D721Med (cell line): Measurements from ENCODE around the gene ACTN4.

Experiments used
- DNase-seq: peaks from one replicate; pipeline ENCODE4 v3.0.0; 2011; ENCODE audit warnings: low spot score; ENCODE audit not compliant: insufficient read length
- FAIRE-seq: peaks from 2 replicates; lab custom pipeline; 2011; peaks lifted over from hg19 to GRCh38; lab: Jason Lieb, UNC
- TF ChIP-seq, protein P1 (sequence below): IDR thresholded peaks from 2 replicates; pipeline ENCODE4 v1.5.1; 2012; ENCODE audit warnings: mild to moderate bottlenecking, control low read depth; ENCODE audit not compliant: insufficient read depth; ENCODE audit errors: missing control alignments

Gene ACTN4

DNA sequence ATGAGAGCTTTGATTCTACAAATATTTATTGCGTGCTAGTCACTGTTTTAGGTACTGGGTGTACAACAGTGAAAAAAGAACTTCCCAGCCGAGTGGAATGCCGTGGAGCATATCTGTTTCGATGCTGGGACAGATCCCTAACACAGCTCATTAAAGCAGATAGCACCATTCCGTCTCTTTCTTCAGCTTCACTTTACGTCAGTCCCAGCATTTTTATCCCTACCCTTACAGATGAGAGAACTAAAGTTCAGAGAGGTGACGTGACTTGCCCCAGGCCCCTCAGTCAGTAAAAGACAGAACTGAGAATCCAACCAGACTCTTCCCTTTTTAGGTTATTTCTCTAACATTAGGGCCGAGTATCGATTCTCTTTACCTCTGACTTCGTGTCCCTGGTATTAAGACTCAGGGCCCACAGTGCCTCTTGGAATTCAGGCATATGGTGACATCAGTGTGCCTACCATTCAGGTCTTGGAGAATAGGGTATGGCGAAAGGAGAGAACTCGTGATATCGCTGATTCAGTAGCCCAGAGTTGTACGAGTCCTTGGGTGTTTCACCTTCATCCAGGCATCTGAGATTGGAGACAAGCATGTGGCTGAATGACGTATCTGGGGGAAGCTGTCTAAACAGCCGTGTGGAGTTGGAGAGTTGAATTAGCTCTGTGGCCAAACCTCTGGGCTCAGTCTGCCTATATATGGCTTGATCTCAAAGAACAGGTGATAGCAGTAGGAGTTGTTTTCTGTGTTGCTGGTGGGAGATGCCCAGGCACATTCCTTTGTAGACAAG, 27.1 kb downstream of the ACTN4 start:
- FAIRE-seq = no peak
- TF ChIP-seq, protein P1, sequence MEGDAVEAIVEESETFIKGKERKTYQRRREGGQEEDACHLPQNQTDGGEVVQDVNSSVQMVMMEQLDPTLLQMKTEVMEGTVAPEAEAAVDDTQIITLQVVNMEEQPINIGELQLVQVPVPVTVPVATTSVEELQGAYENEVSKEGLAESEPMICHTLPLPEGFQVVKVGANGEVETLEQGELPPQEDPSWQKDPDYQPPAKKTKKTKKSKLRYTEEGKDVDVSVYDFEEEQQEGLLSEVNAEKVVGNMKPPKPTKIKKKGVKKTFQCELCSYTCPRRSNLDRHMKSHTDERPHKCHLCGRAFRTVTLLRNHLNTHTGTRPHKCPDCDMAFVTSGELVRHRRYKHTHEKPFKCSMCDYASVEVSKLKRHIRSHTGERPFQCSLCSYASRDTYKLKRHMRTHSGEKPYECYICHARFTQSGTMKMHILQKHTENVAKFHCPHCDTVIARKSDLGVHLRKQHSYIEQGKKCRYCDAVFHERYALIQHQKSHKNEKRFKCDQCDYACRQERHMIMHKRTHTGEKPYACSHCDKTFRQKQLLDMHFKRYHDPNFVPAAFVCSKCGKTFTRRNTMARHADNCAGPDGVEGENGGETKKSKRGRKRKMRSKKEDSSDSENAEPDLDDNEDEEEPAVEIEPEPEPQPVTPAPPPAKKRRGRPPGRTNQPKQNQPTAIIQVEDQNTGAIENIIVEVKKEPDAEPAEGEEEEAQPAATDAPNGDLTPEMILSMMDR = no peak
- no peak for DNase-seq

DNA sequence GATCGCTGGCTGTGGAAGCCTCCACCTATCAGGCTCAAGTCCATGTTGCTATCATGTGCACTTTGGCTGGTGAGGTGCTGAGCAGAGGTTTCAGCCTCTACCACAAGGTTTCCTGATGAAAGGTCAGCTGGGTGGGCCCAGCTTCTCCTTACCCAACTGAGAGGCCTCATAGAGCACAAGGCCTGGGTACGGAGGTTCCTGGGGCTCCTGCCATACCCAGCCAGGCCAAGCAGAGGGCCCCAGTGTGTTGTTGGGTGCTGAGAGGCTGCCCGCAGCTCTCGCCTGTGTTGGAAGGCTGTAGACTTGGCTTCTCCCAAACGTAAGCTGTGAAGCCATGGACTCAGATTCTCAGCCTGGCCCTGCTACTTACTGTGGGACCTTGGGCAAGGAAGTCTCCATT, 28.2 kb downstream of the ACTN4 start:
- FAIRE-seq (no peak), DNase-seq (no peak)
- TF ChIP-seq, protein P1 = no peak

DNA sequence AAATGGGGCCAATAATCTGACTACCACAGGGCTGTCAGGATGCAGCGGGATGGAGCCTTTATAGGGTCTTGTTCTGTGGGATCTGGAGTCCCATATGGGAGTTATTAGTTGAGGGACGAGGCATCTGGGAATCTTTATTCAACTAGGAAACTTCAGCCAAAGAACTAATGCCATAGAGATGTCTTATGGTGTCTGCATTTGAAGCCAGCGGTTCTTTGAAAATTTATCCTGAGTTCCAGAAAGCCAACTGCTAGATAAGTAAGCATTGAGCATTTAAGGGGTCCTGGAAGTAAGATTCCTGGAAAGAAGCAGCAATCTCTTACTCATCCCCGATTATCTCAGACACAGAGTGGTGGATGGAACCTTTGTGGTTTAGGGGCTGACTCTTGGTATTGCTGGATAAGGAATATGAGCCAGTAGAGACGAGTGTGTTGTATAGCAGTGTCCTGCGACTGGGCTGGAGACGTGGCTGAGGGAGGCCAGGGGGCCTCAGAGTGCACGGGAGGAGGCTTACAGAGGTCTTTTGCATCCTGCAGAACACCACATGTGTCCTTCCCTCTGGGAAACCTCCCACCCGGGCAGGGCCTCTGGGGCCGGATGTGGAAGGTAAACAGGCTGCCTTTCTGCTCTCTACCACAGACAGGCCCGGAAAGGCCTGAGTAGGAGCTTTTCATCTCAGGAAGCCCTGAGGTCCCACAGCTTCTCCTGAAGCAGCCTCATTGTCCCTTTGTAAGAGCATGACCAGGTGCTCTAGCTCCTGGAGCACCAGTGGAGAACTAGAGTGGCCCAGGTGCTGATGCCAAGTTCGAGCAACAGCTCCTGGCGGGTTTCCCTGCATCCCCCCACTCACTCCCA, 28.8 kb downstream of the ACTN4 start:
- TF ChIP-seq, protein P1 = no peak
- DNase-seq (no peak), FAIRE-seq (no peak)

DNA sequence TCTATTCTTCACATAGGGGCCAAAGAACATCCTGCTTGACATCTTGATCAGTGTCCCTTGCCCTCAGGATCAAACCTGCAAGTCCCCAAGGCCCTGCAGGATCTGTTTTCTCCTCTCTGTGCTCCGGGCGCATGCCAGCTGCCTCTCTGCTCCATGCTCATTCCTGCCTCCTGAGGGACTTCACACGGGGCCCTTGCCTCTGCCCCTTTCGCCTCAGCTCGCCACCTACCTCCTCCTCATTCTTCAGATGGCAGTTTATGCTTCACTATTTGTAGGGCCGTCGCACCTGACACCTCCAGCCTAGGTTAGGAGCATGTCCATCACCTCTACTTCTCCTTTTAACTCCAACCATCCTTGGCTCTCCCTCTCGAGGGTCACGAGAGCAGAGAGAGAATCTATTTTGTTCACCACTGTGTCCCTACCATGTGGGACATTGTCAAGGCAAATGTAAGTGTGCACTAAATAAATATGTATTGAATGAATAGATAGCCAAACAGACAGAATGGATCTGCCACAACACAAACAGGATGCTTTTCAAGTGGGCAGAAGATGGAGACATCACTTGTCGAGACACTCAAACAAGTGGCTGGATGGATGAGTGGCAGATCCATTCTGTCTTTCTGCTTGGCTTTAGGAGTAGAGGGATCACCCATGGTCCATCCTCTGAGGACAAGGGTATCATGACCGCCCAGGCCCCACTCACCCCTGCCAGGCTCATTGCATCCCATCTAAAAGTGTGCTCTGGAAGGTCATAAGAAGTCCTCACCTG, 29.6 kb downstream of the ACTN4 start:
- TF ChIP-seq, protein P1 = no peak

DNA sequence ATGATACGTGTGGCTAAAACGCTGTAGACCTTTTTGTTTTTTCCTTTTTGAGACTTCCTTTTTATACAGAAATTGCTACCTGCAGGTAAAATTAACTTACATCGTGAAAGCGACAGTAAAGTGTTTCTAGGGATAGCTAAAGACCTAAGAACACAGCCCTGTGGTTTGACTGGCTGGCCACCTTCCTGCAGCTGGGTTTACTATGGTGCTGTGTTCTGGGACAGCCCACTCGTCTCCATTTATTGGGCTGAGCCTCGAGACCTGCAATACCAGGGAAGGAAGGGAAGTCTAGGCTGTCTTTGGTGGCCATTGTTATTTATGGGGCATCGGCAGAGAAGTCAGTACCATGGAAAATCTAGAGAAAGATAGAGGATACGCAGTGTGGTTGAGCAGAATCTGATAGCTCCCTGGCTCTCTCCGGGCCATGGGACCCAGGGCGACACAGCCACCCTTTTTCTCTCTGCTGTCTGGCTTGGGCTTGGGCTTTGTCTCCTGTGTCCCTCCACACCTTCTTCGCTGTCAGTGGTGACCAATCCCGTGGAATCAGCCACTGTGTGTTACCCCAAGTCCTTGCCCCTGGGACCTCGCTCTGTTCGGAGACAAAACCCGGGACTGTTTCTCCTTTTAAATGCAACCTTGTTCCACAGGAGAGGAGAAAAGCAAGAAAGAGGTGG, 30.9 kb downstream of the ACTN4 start:
- no peak for FAIRE-seq

More for the DNA sequence above, 29.6 kb downstream of the ACTN4 start:
- no peak for FAIRE-seq
- no peak for DNase-seq

DNA sequence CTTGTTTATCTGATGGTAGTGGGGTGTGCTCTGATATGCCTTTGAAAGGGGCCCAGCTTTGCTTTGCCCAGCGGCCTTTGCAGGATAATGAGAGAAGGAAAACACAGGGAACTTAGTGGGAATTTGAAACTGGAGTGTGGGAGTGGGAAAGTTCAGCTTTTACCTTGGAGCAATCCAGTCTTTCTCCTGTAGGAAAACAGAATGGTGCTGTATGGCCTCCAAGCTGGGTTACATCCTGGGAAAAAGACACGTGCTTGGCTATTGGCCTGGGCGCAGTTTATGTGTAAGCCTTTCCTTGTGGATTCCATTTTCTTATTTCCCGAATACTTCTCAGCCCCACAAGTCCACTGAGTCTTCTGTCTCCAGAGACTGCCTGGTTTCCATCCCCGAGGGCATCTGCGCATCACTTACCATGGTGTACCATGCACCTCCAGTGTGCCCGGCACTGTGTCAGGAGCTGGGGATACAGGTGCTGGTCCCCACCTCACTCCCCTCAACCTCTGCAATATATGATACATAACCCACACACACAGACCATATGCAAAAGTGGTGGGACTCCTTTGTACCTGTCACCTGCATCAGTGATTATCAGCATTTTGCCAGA, 31.5 kb downstream of the ACTN4 start:
- DNase-seq (no peak), FAIRE-seq (no peak)
- TF ChIP-seq, protein P1 = no peak

More for the DNA sequence above, 30.9 kb downstream of the ACTN4 start:
- no peak for DNase-seq
- TF ChIP-seq, protein P1 = no peak
